ENCODE results near the gene ALX3.
"Not testable (repeated sequence)": the region's sequence is repeated elsewhere in the genome, so short reads cannot be mapped to it uniquely, and the experiment has no call there.

ALX3 gene

DNA sequence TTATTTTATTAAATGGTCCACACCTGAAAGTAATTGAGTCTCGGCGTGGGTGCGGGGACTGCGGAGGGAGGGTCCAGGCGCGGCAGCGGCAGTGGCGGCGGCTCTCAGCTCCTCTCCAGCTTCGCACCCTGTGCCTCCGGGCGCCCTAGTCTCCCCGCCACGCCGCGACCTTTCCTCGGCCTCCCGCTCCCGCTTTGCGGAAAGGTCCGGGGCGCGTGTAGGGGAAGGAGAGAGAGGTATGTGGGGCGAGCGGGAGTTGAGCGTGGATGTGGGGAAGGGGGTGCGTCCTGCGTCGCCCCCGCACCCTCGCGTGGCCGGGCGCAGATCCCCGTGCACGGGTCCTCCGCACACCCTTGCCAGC is 13.4 kb upstream of the ALX3 start:
- Histone ChIP-seq H3K4me3 (ENCODE audit: low read depth, low read length) (peak overlapping the region; percentile 44), H3K9me3 (ENCODE audit: severe bottlenecking) (no peaks in the 10 kb centered on the region), H3K27ac (no peak overlapping the region), H3K36me3 (no peaks in the 10 kb centered on the region), H3K27me3 (ENCODE audit: insufficient read depth, low read depth, severe bottlenecking) (peaks cover 30% of the 10 kb centered on the region)
- DNase-seq, result no peak
- no peak for TF ChIP-seq CTCF (IDR thresholded peaks at IDR 0.05; ENCODE audit: low read depth, low read length)

DNA sequence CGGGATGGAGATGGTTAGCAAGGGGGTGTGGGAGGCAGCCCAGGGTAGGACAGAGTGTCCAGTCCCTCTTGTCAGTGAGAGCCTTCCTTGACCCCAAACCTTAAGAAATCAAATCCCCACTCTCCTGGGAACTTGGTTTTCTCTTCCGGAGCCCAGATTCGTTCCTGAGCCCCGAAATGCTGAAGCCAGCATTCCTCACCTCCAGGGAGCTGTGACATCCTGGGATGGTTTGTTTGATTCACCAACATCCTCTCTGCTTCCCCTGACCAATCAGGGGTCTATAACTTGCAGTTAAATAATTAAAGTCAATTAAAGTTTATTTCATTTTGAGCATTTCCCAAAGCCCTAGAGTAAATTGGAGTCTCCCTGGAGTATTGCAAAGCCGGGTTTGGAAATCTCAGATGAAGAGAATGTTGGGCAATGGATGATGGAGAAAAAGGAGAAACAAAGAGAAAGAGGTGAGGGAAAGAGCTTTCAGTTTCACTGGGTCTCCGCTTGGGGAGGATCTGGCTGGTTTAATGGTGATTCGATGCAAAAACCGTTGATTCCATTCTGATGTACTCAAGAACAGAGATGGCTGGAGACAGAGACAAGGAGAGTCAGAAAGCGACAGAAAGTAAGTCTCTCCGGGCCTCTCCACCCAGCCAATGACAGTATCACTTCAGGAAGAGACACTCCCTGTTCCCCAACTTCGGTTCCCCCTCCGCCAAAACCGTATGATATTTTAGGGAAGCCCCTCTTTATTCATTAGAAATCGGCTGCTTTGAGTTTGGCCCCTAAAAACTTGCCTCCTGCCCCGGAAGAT is 12.8 kb upstream of the ALX3 start:
- Histone ChIP-seq H3K36me3 (no peaks in the 10 kb centered on the region), H3K9me3 (ENCODE audit: severe bottlenecking) (no peaks in the 10 kb centered on the region), H3K27me3 (ENCODE audit: insufficient read depth, low read depth, severe bottlenecking) (peaks cover 30% of the 10 kb centered on the region), H3K27ac (no peak overlapping the region), H3K4me3 (ENCODE audit: low read depth, low read length) (no peak overlapping the region)
- no peak for DNase-seq
- TF ChIP-seq CTCF (IDR thresholded peaks at IDR 0.05; ENCODE audit: low read depth, low read length), result no peak

GRCh38 chr1:110082477-110082876 is 12.0 kb upstream of the ALX3 start:
- Histone ChIP-seq H3K36me3 (no peaks in the 10 kb centered on the region), H3K9me3 (ENCODE audit: severe bottlenecking) (no peaks in the 10 kb centered on the region), H3K4me3 (ENCODE audit: low read depth, low read length) (no peak overlapping the region), H3K27me3 (ENCODE audit: insufficient read depth, low read depth, severe bottlenecking) (peaks cover 30% of the 10 kb centered on the region), H3K27ac (no peak overlapping the region)
- DNase-seq, result no peak
- TF ChIP-seq CTCF (IDR thresholded peaks at IDR 0.05; ENCODE audit: low read depth, low read length), result no peak

- no peak for DNase-seq
Observed at GRCh38 chr1:110081061-110081460, 10.6 kb upstream of the ALX3 start.

DNA sequence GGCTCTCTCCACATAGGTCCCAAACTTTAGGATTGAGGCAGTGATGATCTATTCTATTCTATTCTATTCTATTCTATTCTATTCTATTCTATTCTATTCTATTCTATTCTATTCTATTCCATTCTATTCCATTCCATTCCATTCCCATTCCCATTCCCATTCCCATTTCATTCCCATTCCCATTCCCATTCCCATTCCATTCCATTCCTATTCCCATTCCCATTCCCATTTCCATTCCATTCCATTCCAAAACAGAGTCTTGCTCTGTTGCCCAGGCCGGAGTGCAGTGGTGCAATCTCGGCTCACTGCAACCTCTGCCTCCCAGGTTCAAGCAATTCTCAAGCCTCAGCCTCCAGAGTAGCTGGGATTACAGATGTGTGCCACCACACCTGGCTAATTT is 9.5 kb upstream of the ALX3 start:
- not testable (repeated sequence) for H3K4me3 ChIP-seq (ENCODE audit: low read depth, low read length); H3K27ac ChIP-seq; H3K9me3 ChIP-seq (ENCODE audit: severe bottlenecking); H3K36me3 ChIP-seq; DNase-seq
- peaks cover 20% of the 10 kb centered on the region for H3K27me3 ChIP-seq (ENCODE audit: insufficient read depth, low read depth, severe bottlenecking)

More at GRCh38 chr1:110081061-110081460, 10.6 kb upstream of the ALX3 start:
- Histone ChIP-seq H3K9me3 (ENCODE audit: severe bottlenecking) (no peaks in the 10 kb centered on the region), H3K27ac (no peak overlapping the region), H3K27me3 (ENCODE audit: insufficient read depth, low read depth, severe bottlenecking) (peaks cover 27% of the 10 kb centered on the region), H3K4me3 (ENCODE audit: low read depth, low read length) (no peak overlapping the region), H3K36me3 (no peaks in the 10 kb centered on the region)
- TF ChIP-seq CTCF (IDR thresholded peaks at IDR 0.05; ENCODE audit: low read depth, low read length), result no peak

DNA sequence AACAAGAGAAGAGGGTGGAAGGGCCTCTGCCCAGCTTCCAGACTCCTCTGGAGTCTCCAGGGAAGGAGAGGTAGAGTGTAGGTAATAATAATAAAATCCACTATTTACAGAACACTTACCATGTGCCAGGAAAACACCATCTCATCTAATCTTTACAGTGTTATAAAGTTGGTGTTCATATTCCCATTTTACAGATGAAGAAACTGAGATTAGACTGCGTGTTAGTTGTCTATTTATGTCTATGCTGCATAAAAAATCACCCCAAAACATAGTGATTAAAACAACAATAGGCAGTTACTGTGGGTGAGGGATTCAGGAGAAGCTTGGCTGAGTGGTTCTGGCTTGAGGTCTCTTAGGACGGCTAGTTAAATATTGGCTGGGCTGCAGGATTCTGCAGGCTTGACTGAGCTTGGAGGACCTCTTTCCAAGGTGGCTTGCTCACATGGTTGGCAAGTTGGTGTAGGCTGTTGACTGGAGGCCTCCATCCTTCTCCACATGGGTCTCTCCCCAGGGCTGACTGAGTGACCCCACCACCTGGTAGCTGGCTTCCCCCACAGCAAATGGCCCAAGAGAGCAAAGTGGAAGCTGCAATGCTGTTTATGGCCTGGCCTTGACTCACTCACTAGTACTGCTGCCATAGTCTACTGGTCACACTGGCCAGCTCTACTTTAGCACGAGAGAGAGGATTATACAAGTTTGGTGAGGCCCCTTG is 6.5 kb upstream of the ALX3 start:
- H3K27me3 ChIP-seq (ENCODE audit: insufficient read depth, low read depth, severe bottlenecking), result no peaks in the 10 kb centered on the region
- H3K36me3 ChIP-seq, result no peaks in the 10 kb centered on the region
- H3K27ac ChIP-seq, result no peak overlapping the region
- no peak for TF ChIP-seq CTCF (IDR thresholded peaks at IDR 0.05; ENCODE audit: low read depth, low read length)
- DNase-seq, result no peak
- H3K4me3 ChIP-seq (ENCODE audit: low read depth, low read length), result no peak overlapping the region
- H3K9me3 ChIP-seq (ENCODE audit: severe bottlenecking), result no peaks in the 10 kb centered on the region

Data from WERI-Rb-1 (cell line).